ENCODE results near the gene RASGRF2. TPM values are rescaled to one million over a fixed set of nuclear protein-coding genes. Genes with fewer than 3 reads are reported as not detected.

RASGRF2 gene
- polyA plus RNA-seq, 2 of the 4 experiments (the other 2 are of a cell fraction) = 1.4 to 2.1 TPM

DNA sequence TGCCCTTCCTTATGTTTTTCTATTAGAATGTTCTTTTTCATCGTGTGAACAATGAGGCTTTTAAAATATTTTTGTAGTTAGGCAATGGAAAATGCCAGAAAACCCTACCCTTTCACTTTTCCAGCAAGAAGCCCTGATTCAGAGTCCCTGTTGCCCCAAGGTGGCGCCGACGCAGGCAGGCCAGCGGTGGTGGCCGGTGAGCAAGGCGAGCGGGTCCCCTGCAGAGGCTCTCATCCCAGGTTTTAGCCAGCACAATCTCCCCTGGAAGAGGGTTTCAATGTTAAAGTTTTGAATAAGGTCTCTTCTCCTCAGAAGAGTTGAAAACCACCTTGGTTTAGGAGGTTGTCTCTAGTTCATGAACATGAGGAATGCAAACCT, 232.2 kb downstream of the RASGRF2 start:
- ChIA-PET POLR2A (no interaction called here), CTCF (interaction anchor here (1.3 to 4.6 kb wide), 7 partner anchors 10 to 481 kb away, joined by 3 to 23 read pairs (median 5); no protein-coding TSS in a partner anchor)
- TF ChIP-seq TFCP2L1 (CRISPR knock-in tag; IDR thresholded peaks at IDR 0.05) (no peak), CHD2 (IDR thresholded peaks at IDR 0.05; ENCODE audit: low read length, partially characterized antibody) (no peak), POLR2A (IDR thresholded peaks at IDR 0.05; ENCODE audit: low read length) (no peak)
- TF ChIP-seq, protein P1, sequence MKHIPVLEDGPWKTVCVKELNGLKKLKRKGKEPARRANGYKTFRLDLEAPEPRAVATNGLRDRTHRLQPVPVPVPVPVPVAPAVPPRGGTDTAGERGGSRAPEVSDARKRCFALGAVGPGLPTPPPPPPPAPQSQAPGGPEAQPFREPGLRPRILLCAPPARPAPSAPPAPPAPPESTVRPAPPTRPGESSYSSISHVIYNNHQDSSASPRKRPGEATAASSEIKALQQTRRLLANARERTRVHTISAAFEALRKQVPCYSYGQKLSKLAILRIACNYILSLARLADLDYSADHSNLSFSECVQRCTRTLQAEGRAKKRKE (CRISPR knock-in tag; IDR thresholded peaks at IDR 0.05; ENCODE audit: low read depth) = no peak
- FAIRE-seq (no peak), ATAC-seq (no peak), DNase-seq (ENCODE audit: low read depth in 1 of 2, low spot score in 1 of 2) (no peak)
- Histone ChIP-seq H3K4me1 (no peaks in the 10 kb centered on the region), H3K4me2 (no peak overlapping the region), H3K9me3 (no peaks in the 10 kb centered on the region), H3K4me3 (no peak overlapping the region), H3K27ac (no peak overlapping the region)
- WGBS (ENCODE audit: missing lambda C conversion rate) = 74% methylated on average over 8 of the region's 8 CpGs

GRCh38 chr5:81194633-81195334, 234.6 kb downstream of the RASGRF2 start:
- Histone ChIP-seq H3K4me1 (no peaks in the 10 kb centered on the region), H3K4me3 (no peak overlapping the region), H3K27ac (no peak overlapping the region), H3K9me3 (no peaks in the 10 kb centered on the region), H3K4me2 (peak overlapping the region; percentile 63)
- no peak for FAIRE-seq
- DNase-seq (ENCODE audit: low read depth in 1 of 2, low spot score in 1 of 2) = peak; percentile 79 to 88
- peak; percentile 98 to 100 for ATAC-seq
- ChIA-PET CTCF (interaction anchor here (0.7 to 4.6 kb wide), 46 partner anchors 8 to 1094 kb away, joined by 3 to 39 read pairs (median 4); no protein-coding TSS in a partner anchor), POLR2A (no interaction called here)
- WGBS (ENCODE audit: missing lambda C conversion rate) = 30% methylated on average over 29 of the region's 31 CpGs
- TF ChIP-seq HDAC2 (IDR thresholded peaks at IDR 0.05) (no peak), PHF8 (IDR thresholded peaks at IDR 0.05; ENCODE audit: borderline replicate concordance, low read depth) (no peak), SMC3 (IDR thresholded peaks at IDR 0.05) (peak; percentile 89), E2F6 (IDR thresholded peaks at IDR 0.05; ENCODE audit: borderline replicate concordance, low read depth) (peak; percentile 96), ZC3H11A (IDR thresholded peaks at IDR 0.05) (no peak), RAD21 (conservative IDR thresholded peaks at IDR 0.05 in 1 of 2, IDR thresholded peaks at IDR 0.05 in 1 of 2) (peak; percentile 90 to 94)
- TF ChIP-seq, protein P2, sequence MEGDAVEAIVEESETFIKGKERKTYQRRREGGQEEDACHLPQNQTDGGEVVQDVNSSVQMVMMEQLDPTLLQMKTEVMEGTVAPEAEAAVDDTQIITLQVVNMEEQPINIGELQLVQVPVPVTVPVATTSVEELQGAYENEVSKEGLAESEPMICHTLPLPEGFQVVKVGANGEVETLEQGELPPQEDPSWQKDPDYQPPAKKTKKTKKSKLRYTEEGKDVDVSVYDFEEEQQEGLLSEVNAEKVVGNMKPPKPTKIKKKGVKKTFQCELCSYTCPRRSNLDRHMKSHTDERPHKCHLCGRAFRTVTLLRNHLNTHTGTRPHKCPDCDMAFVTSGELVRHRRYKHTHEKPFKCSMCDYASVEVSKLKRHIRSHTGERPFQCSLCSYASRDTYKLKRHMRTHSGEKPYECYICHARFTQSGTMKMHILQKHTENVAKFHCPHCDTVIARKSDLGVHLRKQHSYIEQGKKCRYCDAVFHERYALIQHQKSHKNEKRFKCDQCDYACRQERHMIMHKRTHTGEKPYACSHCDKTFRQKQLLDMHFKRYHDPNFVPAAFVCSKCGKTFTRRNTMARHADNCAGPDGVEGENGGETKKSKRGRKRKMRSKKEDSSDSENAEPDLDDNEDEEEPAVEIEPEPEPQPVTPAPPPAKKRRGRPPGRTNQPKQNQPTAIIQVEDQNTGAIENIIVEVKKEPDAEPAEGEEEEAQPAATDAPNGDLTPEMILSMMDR (IDR thresholded peaks at IDR 0.05) = peak; percentile 93
- TF ChIP-seq, protein P3, sequence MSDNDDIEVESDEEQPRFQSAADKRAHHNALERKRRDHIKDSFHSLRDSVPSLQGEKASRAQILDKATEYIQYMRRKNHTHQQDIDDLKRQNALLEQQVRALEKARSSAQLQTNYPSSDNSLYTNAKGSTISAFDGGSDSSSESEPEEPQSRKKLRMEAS (IDR thresholded peaks at IDR 0.05) = peak; percentile 95

GRCh38 chr5:81195335-81195929, 235.3 kb downstream of the RASGRF2 start:
- Histone ChIP-seq H3K4me2 (peak overlapping the region; percentile 63), H3K4me3 (no peak overlapping the region), H3K27ac (no peak overlapping the region), H3K9me3 (no peaks in the 10 kb centered on the region), H3K4me1 (no peaks in the 10 kb centered on the region)
- WGBS (ENCODE audit: missing lambda C conversion rate) = 83% methylated on average over 5 of the region's 5 CpGs
- peak; percentile 33 to 35; a peak in 3 of 6 replicates for ATAC-seq
- ChIA-PET CTCF (interaction anchor here (0.7 to 4.6 kb wide), 42 partner anchors 8 to 1095 kb away, joined by 3 to 39 read pairs (median 4); no protein-coding TSS in a partner anchor), POLR2A (no interaction called here)
- no peak for DNase-seq (ENCODE audit: low read depth in 1 of 2, low spot score in 1 of 2)
- no peak for TF ChIP-seq POLR2AphosphoS2 (conservative IDR thresholded peaks at IDR 0.05; ENCODE audit: low read length)
- TF ChIP-seq POLR2A (IDR thresholded peaks at IDR 0.05; ENCODE audit: low read length) = no peak
- TF ChIP-seq EHF (CRISPR knock-in tag; IDR thresholded peaks at IDR 0.05) = no peak
- TF ChIP-seq, protein P4, sequence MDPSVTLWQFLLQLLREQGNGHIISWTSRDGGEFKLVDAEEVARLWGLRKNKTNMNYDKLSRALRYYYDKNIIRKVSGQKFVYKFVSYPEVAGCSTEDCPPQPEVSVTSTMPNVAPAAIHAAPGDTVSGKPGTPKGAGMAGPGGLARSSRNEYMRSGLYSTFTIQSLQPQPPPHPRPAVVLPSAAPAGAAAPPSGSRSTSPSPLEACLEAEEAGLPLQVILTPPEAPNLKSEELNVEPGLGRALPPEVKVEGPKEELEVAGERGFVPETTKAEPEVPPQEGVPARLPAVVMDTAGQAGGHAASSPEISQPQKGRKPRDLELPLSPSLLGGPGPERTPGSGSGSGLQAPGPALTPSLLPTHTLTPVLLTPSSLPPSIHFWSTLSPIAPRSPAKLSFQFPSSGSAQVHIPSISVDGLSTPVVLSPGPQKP (IDR thresholded peaks at IDR 0.05; ENCODE audit: low read depth, low read length) = no peak
- no peak for TF ChIP-seq ZFP36 (IDR thresholded peaks at IDR 0.05; ENCODE audit: borderline replicate concordance, partially characterized antibody)
- no peak for TF ChIP-seq RCOR1 (IDR thresholded peaks at IDR 0.05; ENCODE audit: low read depth, low read length)
- no peak for TF ChIP-seq RARB (CRISPR knock-in tag; IDR thresholded peaks at IDR 0.05)
- no peak for TF ChIP-seq HOXB13 (CRISPR knock-in tag; IDR thresholded peaks at IDR 0.05; ENCODE audit: low read depth)
- TF ChIP-seq, protein P3 (IDR thresholded peaks at IDR 0.05) = no peak
- TF ChIP-seq JUN (IDR thresholded peaks at IDR 0.05) = no peak
- TF ChIP-seq CEBPB (IDR thresholded peaks at IDR 0.05) = no peak
- TF ChIP-seq SREBF2 (IDR thresholded peaks at IDR 0.05) = no peak
- no peak for TF ChIP-seq RFX5 (IDR thresholded peaks at IDR 0.05)
- no peak for TF ChIP-seq ZNF302 (CRISPR knock-in tag; IDR thresholded peaks at IDR 0.05)
- TF ChIP-seq JUNB (IDR thresholded peaks at IDR 0.05) = no peak
- TF ChIP-seq, protein P2 (IDR thresholded peaks at IDR 0.05) = no peak; the same call in 1 of the 3 replicates
- TF ChIP-seq MAFK (IDR thresholded peaks at IDR 0.05; ENCODE audit: partially characterized antibody) = no peak
- no peak for FAIRE-seq

Data from A549 (cell line).